Karpas-422 (cell line): Measurements from ENCODE around the gene RUFY4. TPM values are rescaled to one million over a fixed set of nuclear protein-coding genes. Genes with fewer than 3 reads are reported as not detected.
"Not testable (repeated sequence)": the region's sequence is repeated elsewhere in the genome, so short reads cannot be mapped to it uniquely, and the experiment has no call there.

Source experiments
- DNase-seq: peaks from one replicate; pipeline ENCODE4 v3.0.0-alpha.2; 2015
- H2AFZ ChIP-seq: fragments of 200-600 bp; sonication (generic); 2 replicates; pipeline ENCODE4 v1.6.1; 2014; ENCODE audit warnings: antibody characterized with exemption, low read length, mixed read lengths
- H3K27ac ChIP-seq: fragments of 200-600 bp; sonication (generic); 2 replicates; pipeline ENCODE4 v1.5.1; 2014; ENCODE audit warnings: mild to moderate bottlenecking, low read length, moderate library complexity
- H3K27me3 ChIP-seq: fragments of 200-600 bp; sonication (generic); 2 replicates; pipeline ENCODE4 v1.6.1; 2014; ENCODE audit warnings: low read length, mixed read lengths
- H3K36me3 ChIP-seq: fragments of 200-600 bp; sonication (generic); 2 replicates; pipeline ENCODE4 v1.6.1; 2014; ENCODE audit warnings: low read length, mixed read lengths; ENCODE audit not compliant: insufficient read depth
- H3K4me1 ChIP-seq: fragments of 200-600 bp; sonication (generic); 2 replicates; pipeline ENCODE4 v1.6.1; 2014; ENCODE audit warnings: mild to moderate bottlenecking, low read length, mixed read lengths
- H3K4me2 ChIP-seq: fragments of 200-600 bp; sonication (generic); 2 replicates; pipeline ENCODE4 v1.6.1; 2014; ENCODE audit warnings: low read length, low read depth, mild to moderate bottlenecking; ENCODE audit not compliant: poor library complexity, severe bottlenecking
- H3K4me3 ChIP-seq: fragments of 200-600 bp; sonication (generic); 2 replicates; pipeline ENCODE4 v1.5.1; 2014; ENCODE audit warnings: mild to moderate bottlenecking, antibody characterized with exemption, low read length, mixed read lengths
- H3K79me2 ChIP-seq: fragments of 200-600 bp; sonication (generic); 2 replicates; pipeline ENCODE4 v1.6.1; 2014; ENCODE audit warnings: mild to moderate bottlenecking, low read length, mixed read lengths
- H3K9ac ChIP-seq: fragments of 200-600 bp; sonication (generic); 2 replicates; pipeline ENCODE4 v1.6.0; 2014; ENCODE audit warnings: low read length
- H3K9me2 ChIP-seq: fragments of 200-600 bp; sonication (generic), shearing (Covaris generic); replicated peaks from 2 replicates; pipeline ENCODE4 v1.6.0; 2014; ENCODE audit warnings: mild to moderate bottlenecking, low read length, moderate library complexity; ENCODE audit not compliant: insufficient read depth
- H3K9me3 ChIP-seq: fragments of 300-700, 200-600 bp; sonication (generic); 2 replicates; pipeline ENCODE4 v1.6.1; 2014; ENCODE audit warnings: low read length, mixed read lengths
- H4K20me1 ChIP-seq: fragments of 200-600 bp; sonication (generic); 2 replicates; pipeline ENCODE4 v1.6.1; 2014; ENCODE audit warnings: mild to moderate bottlenecking, antibody characterized with exemption, low read length, low read depth; ENCODE audit not compliant: insufficient read depth
- total RNA-seq: library from RNA; depleted of rRNA; stranded (reverse); fragments of >200 nt; shearing (Covaris generic); gene quantifications from 2 replicates; pipeline ENCODE4 v1.2.3, GENCODE V29; 2014; ENCODE audit warnings: low replicate concordance

Gene RUFY4
- total RNA-seq, 1 experiment from 2014 or later, result not detected

DNA sequence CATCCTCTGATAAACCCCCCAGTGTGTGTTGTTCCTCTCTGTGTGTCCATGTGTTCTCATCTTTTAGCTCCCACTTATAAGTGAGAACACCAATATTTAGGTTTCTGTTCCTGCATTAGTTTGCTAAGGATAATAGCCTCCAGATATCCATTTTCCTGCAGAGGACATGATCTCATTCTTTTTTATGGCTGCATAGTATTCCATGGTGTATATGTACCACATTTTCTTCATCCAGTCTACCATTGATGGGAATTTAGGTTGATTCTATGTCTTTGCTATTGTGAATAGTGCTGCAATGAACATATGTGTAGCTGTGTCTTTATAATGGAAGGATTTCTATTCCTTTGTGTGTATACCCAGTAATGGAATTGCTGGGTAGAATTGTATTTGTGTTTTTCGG lies 24.5 kb upstream of the RUFY4 start:
- H3K9me3 ChIP-seq, H3K9me2 ChIP-seq, H4K20me1 ChIP-seq, DNase-seq, H3K36me3 ChIP-seq, H3K27ac ChIP-seq, H3K9ac ChIP-seq, H2AFZ ChIP-seq, H3K4me1 ChIP-seq, H3K4me2 ChIP-seq, H3K4me3 ChIP-seq, H3K79me2 ChIP-seq, H3K27me3 ChIP-seq: not testable (repeated sequence)

- Histone ChIP-seq H2AFZ (no peak overlapping the region), H3K79me2 (no peaks in the 10 kb centered on the region), H3K36me3 (no peaks in the 10 kb centered on the region), H3K4me2 (no peak overlapping the region), H3K27me3 (no peaks in the 10 kb centered on the region; the same call in none of the 2 replicates), H3K9me2 (no peaks in the 10 kb centered on the region), H3K9ac (no peak overlapping the region), H3K4me1 (peaks cover 5% of the 10 kb centered on the region; the same call in 1 of the 2 replicates), H3K9me3 (no peaks in the 10 kb centered on the region), H4K20me1 (no peaks in the 10 kb centered on the region), H3K27ac (no peak overlapping the region), H3K4me3 (no peak overlapping the region)
- DNase-seq, result peak; percentile 50
Observed at GRCh38 chr2:218046238-218046637, 22.8 kb upstream of the RUFY4 start.

DNA sequence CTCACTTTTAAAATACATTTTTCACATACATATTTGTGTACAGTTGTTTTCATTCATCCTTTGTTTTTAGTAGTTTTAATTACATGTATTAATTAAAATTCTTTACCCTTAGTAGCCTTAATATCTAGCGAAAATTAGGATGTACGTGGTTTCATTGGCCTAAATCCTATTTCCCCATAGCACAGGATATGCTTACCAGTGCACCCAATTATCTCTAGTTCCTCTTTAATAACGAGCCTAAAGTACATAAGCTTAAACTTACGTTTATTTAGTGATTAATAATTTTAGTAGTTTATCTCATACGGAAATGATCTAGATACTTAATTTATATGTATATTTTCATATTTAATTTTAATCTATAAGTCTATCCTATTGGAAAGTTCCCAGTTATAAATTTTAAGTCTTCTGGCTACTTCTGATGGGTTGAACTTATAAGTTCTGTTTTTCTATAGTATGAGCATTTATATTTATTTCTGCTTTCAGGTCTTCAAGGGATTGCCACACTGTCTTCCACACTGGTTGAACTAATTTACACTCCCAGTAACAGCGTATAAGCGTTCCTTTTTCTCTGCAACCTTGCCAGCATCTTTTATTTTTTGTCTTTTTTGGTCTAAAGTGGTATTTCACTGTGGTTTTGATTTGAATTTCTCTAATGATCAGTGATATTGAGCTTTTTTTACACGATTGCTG lies 21.4 kb upstream of the RUFY4 start:
- H3K36me3 ChIP-seq, result no peaks in the 10 kb centered on the region
- H3K4me2 ChIP-seq, result no peak overlapping the region
- H4K20me1 ChIP-seq, result no peaks in the 10 kb centered on the region
- no peaks in the 10 kb centered on the region; the same call in none of the 2 replicates for H3K27me3 ChIP-seq
- H2AFZ ChIP-seq, result no peak overlapping the region
- H3K79me2 ChIP-seq, result no peaks in the 10 kb centered on the region
- H3K4me1 ChIP-seq, result peaks cover 5% of the 10 kb centered on the region; the same call in 1 of the 2 replicates
- DNase-seq, result peak; percentile 51
- H3K9me2 ChIP-seq, result no peaks in the 10 kb centered on the region
- H3K9me3 ChIP-seq, result no peaks in the 10 kb centered on the region
- H3K4me3 ChIP-seq, result no peak overlapping the region
- no peak overlapping the region for H3K9ac ChIP-seq
- H3K27ac ChIP-seq, result no peak overlapping the region

GRCh38 chr2:218051903-218052302 lies 17.1 kb upstream of the RUFY4 start:
- no peaks in the 10 kb centered on the region; the same call in none of the 2 replicates for H3K27me3 ChIP-seq
- H3K4me1 ChIP-seq, result no peaks in the 10 kb centered on the region
- H3K27ac ChIP-seq, result no peak overlapping the region
- no peaks in the 10 kb centered on the region for H3K9me3 ChIP-seq
- H3K79me2 ChIP-seq, result no peaks in the 10 kb centered on the region
- no peaks in the 10 kb centered on the region for H3K9me2 ChIP-seq
- no peak overlapping the region for H3K4me2 ChIP-seq
- no peak overlapping the region for H2AFZ ChIP-seq
- no peak overlapping the region for H3K9ac ChIP-seq
- DNase-seq, result no peak
- no peaks in the 10 kb centered on the region for H3K36me3 ChIP-seq
- H4K20me1 ChIP-seq, result no peaks in the 10 kb centered on the region
- H3K4me3 ChIP-seq, result no peak overlapping the region

GRCh38 chr2:218059289-218059688 lies 9.8 kb upstream of the RUFY4 start:
- Histone ChIP-seq H3K27me3 (no peaks in the 10 kb centered on the region), H3K4me1 (no peaks in the 10 kb centered on the region), H3K9me2 (no peaks in the 10 kb centered on the region), H3K4me2 (no peak overlapping the region), H3K9ac (no peak overlapping the region), H3K9me3 (no peaks in the 10 kb centered on the region), H3K4me3 (no peak overlapping the region), H3K27ac (no peak overlapping the region), H2AFZ (no peak overlapping the region), H3K79me2 (no peaks in the 10 kb centered on the region), H3K36me3 (no peaks in the 10 kb centered on the region), H4K20me1 (no peaks in the 10 kb centered on the region)
- no peak for DNase-seq

GRCh38 chr2:218060118-218060517 lies 8.9 kb upstream of the RUFY4 start:
- Histone ChIP-seq H3K9ac (no peak overlapping the region), H3K9me2 (no peaks in the 10 kb centered on the region), H3K4me1 (no peaks in the 10 kb centered on the region), H3K27ac (no peak overlapping the region), H2AFZ (no peak overlapping the region), H3K4me2 (no peak overlapping the region), H4K20me1 (no peaks in the 10 kb centered on the region), H3K27me3 (no peaks in the 10 kb centered on the region), H3K36me3 (no peaks in the 10 kb centered on the region), H3K4me3 (no peak overlapping the region), H3K79me2 (no peaks in the 10 kb centered on the region), H3K9me3 (no peaks in the 10 kb centered on the region)
- no peak for DNase-seq

- Histone ChIP-seq H3K27ac (no peak overlapping the region), H4K20me1 (no peaks in the 10 kb centered on the region), H3K79me2 (no peaks in the 10 kb centered on the region), H3K4me3 (no peak overlapping the region), H3K9me2 (no peaks in the 10 kb centered on the region), H3K27me3 (no peaks in the 10 kb centered on the region), H3K4me1 (no peaks in the 10 kb centered on the region), H2AFZ (no peak overlapping the region), H3K36me3 (no peaks in the 10 kb centered on the region), H3K4me2 (no peak overlapping the region), H3K9me3 (no peaks in the 10 kb centered on the region), H3K9ac (no peak overlapping the region)
- DNase-seq, result no peak
Observed at GRCh38 chr2:218060950-218061660, 7.9 kb upstream of the RUFY4 start.

DNA sequence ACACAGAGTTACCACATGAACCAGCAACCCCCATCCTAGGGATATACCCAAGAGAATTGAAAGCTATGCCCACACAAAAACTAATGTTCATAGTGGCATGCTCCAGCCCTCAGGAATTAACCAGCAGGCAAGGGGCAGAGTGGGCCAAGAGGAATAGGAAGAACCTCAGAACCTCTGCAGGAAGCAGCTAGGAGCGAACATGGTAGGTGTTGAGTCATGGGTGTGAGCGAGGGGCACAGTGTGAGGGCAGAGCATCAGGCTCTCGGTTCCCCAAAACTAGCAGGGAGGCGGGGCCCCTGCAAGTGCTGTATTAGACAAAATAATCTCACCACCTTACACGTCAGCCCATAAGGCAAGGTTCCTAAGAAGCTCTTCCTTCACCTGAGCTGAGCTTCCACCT lies 5.6 kb upstream of the RUFY4 start:
- Histone ChIP-seq H3K4me3 (no peak overlapping the region), H3K27ac (no peak overlapping the region), H3K79me2 (no peaks in the 10 kb centered on the region), H3K9ac (no peak overlapping the region), H4K20me1 (no peaks in the 10 kb centered on the region), H3K36me3 (no peaks in the 10 kb centered on the region), H3K4me2 (no peak overlapping the region), H3K9me3 (no peaks in the 10 kb centered on the region), H3K27me3 (no peaks in the 10 kb centered on the region), H2AFZ (no peak overlapping the region), H3K4me1 (no peaks in the 10 kb centered on the region), H3K9me2 (no peaks in the 10 kb centered on the region)
- peak; percentile 50 for DNase-seq
